Esophagus muscularis mucosa (tissue), 3 donors: ENCODE results near the gene KRTAP10-11.

Experiments used
- CTCF ChIP-seq, 3 experiments: fragments of 200-600 bp in 2 of 3; fragments of 450-650 bp in 1 of 3; sonication (generic) in 2 of 3; IDR thresholded peaks; one replicate each; pipeline ENCODE4 v1.5.1; 2017 to 2019; ENCODE audit warnings: antibody characterized with exemption in 3 of 3, mild to moderate bottlenecking in 2 of 3, moderate library complexity in 1 of 3
- POLR2A ChIP-seq: fragments of 450-650 bp; IDR thresholded peaks from one replicate; pipeline ENCODE4 v1.6.1; 2017; ENCODE audit warnings: antibody characterized with exemption, moderate library complexity, mild to moderate bottlenecking, low read depth

- no peak for TF ChIP-seq CTCF (IDR thresholded peaks at IDR 0.05)
- no peak for TF ChIP-seq POLR2A
Measured at GRCh38 chr21:44603911-44604310, 42.3 kb upstream of the KRTAP10-11 start.
